Suprapubic skin (tissue), 4 donors: ENCODE measurements around the gene POPDC2.

Experiments used
- POLR2A ChIP-seq, 2 donors: fragments of 450-650 bp; IDR thresholded peaks; one replicate each; pipeline ENCODE4 v1.6.1; 2017; ENCODE audit warnings: antibody characterized with exemption in 2 of 2, mild to moderate bottlenecking in 2 of 2, moderate library complexity in 2 of 2
- POLR2AphosphoS5 ChIP-seq, 3 donors: sonication (generic); formaldehyde crosslinking; IDR thresholded peaks; one replicate each; pipeline ENCODE4 v1.6.1; 2017; ENCODE audit warnings: antibody characterized with exemption in 3 of 3
- TF ChIP-seq, protein P1 (sequence below), 2 donors: fragments of 200-600 bp in 1 of 2; fragments of 450-650 bp in 1 of 2; sonication (generic) in 1 of 2; IDR thresholded peaks; one replicate each; pipeline ENCODE4 v1.5.1; 2016 to 2019; ENCODE audit warnings: antibody characterized with exemption in 2 of 2, mild to moderate bottlenecking in 1 of 2, moderate library complexity in 1 of 2

DNA sequence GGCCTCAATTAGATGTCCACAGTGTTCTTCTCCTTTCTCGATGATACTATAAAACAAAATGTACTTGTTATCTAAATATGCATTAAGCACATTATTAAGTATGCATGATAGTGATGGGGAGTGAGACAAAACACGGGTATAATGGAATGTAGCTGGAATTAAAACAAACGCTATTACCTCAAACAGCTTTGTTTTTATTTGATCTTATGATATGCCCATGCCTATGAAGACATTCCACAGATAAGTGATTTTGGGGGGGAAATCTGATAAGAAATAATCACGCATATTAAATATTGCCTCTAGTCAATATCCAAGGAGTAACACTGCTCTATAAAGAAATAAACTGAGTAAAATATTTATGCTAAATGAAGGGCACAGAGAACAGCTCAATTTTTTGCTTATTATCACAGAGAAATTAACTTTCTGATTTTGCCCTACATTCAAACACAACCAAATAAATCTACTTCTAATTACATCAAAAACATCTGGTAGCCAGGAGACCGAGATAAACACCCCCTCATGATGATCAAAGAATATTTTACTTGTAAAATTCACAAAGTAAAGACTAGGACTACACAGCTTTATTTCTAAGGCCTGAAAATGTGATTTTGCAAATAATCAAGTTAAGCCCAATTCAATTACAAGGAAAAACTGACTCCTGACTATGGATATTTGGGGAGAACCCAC lies 14.9 kb upstream of the POPDC2 start:
- TF ChIP-seq, protein P1, sequence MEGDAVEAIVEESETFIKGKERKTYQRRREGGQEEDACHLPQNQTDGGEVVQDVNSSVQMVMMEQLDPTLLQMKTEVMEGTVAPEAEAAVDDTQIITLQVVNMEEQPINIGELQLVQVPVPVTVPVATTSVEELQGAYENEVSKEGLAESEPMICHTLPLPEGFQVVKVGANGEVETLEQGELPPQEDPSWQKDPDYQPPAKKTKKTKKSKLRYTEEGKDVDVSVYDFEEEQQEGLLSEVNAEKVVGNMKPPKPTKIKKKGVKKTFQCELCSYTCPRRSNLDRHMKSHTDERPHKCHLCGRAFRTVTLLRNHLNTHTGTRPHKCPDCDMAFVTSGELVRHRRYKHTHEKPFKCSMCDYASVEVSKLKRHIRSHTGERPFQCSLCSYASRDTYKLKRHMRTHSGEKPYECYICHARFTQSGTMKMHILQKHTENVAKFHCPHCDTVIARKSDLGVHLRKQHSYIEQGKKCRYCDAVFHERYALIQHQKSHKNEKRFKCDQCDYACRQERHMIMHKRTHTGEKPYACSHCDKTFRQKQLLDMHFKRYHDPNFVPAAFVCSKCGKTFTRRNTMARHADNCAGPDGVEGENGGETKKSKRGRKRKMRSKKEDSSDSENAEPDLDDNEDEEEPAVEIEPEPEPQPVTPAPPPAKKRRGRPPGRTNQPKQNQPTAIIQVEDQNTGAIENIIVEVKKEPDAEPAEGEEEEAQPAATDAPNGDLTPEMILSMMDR (IDR thresholded peaks at IDR 0.05): no peak
- TF ChIP-seq POLR2AphosphoS5 (IDR thresholded peaks at IDR 0.05) (no peak), POLR2A (IDR thresholded peaks at IDR 0.05) (no peak)
